Ovary (tissue), 9 donors: ENCODE data around the gene SCT. TPM values are rescaled to one million over a fixed set of nuclear protein-coding genes. Genes with fewer than 3 reads are reported as not detected.

Experiments used
- DNase-seq, 5 donors: peaks; one replicate each; pipeline ENCODE4 v3.0.0-alpha.2; 2019 to 2020
- H3K27ac ChIP-seq, 2 donors: fragments of 200-600 bp; one replicate each; pipeline versions ENCODE4 v1.5.1 to v1.8.0; 2019 to 2022
- H3K27me3 ChIP-seq: fragments of 200-600 bp; one replicate; pipeline ENCODE4 v1.8.0; 2022
- H3K36me3 ChIP-seq: fragments of 200-600 bp; sonication (generic); one replicate; pipeline ENCODE4 v1.5.1; 2019
- H3K4me1 ChIP-seq: one replicate; pipeline ENCODE4 v1.8.1; 2013; ENCODE audit warnings: mild to moderate bottlenecking, moderate library complexity; ENCODE audit not compliant: insufficient read depth
- H3K4me3 ChIP-seq: fragments of 200-600 bp; sonication (generic); one replicate; pipeline ENCODE4 v1.5.1; 2017
- H3K9me3 ChIP-seq, 2 donors: fragments of 200-600 bp in 1 of 2; sonication (generic) in 1 of 2; one replicate each; pipeline versions ENCODE4 v1.5.1 to v1.8.1; 2013 to 2019; ENCODE audit warnings: mild to moderate bottlenecking in 1 of 2, moderate library complexity in 1 of 2
- CTCF ChIP-seq, 3 donors: fragments of 450-650 bp in 2 of 3; fragments of 200-600 bp in 1 of 3; IDR thresholded peaks; one replicate each; pipeline versions ENCODE4 v1.5.1 to v1.8.0; 2016 to 2022; ENCODE audit warnings: antibody characterized with exemption in 3 of 3, mild to moderate bottlenecking in 1 of 3
- EP300 ChIP-seq: sonication (generic); formaldehyde crosslinking; IDR thresholded peaks from one replicate; pipeline ENCODE4 v1.6.1; 2017; ENCODE audit warnings: antibody characterized with exemption
- POLR2A ChIP-seq: fragments of 450-650 bp; IDR thresholded peaks from one replicate; pipeline ENCODE4 v1.6.1; 2017; ENCODE audit warnings: antibody characterized with exemption, mild to moderate bottlenecking, moderate library complexity
- WGBS, 3 donors: extraction: QIAGEN DNeasy Blood & Tissue Kit in 1 of 3; methylation state at CpG; one replicate each; pipeline versions ENCODE4 v1.1.5 to v1.1.7; 2013 to 2017; 5-methylcytosine and 5-hydroxymethylcytosine counted together
- intact Hi-C, 4 donors: fragments of 100-400 bp; cut with DNase I; formaldehyde crosslinking; loops; one replicate each; pipeline versions ENCODE4 v1.11.0 to v1.15.1; 2022 to 2023
- polyA plus RNA-seq, 2 donors: library from polyadenylated mRNA; stranded (reverse); fragments of 200-250 nt in 1 of 2; fragments of 350-450 nt in 1 of 2; fragmentation: Illumina TruSeq in 1 of 2; extraction: RNeasy Lipid Tissue Mini Kit (QIAGEN cat#74804) in 1 of 2; gene quantifications; one replicate each; pipeline ENCODE4 v1.2.3, GENCODE V29; 2013 to 2014
- total RNA-seq, 7 donors: library from RNA; depleted of rRNA in 2 of 7; stranded (reverse); fragments of >200 nt in 2 of 7; fragmentation: NEBNext Ultra II Directional in 3 of 7; extraction: Animal tissue kit (Norgen Biotek cat#: 25700) in 3 of 7; gene quantifications; one replicate each; pipeline versions ENCODE4 v1.1.0 to v1.2.4, GENCODE V29; 2016 to 2023
- donor health status: DM: no; HTN: no; CAD: no; lungs with moderate emphysema.
- donor health status: DM: no; HTN: no; CAD: no.
- donor health status: Bipolar disorder and iron deficiency.
- donor health status: DM: yes; HTN: yes; CAD: no.
- donor health status: DM: no; HTN: no; CAD: no.
- donor health status: DM: yes; HTN: yes; CAD: no.

SCT gene
- total and polyA plus RNA-seq, 9 donors, result 0.68 TPM; not detected in 8

- intact Hi-C loops, result no loop called here
- Histone ChIP-seq H3K27ac (no peak overlapping the region), H3K4me3 (no peak overlapping the region), H3K27me3 (no peaks in the 10 kb centered on the region), H3K9me3 (no peaks in the 10 kb centered on the region), H3K4me1 (peaks cover 6% of the 10 kb centered on the region), H3K36me3 (no peaks in the 10 kb centered on the region)
- 18 to 32% (median 31%) methylated on average over 11 to 15 of the region's 15 CpGs for WGBS, 3 donors
- TF ChIP-seq POLR2A (no peak), EP300 (no peak), CTCF (IDR thresholded peaks at IDR 0.05) (no peak)
- DNase-seq, result peak in 1 of 5 donors; percentile 25
Measured at GRCh38 chr11:665062-665703, 38.2 kb upstream of the SCT start.

GRCh38 chr11:662689-663274, 35.8 kb upstream of the SCT start:
- no peaks in the 10 kb centered on the region for H3K9me3 ChIP-seq
- H3K36me3 ChIP-seq, result no peaks in the 10 kb centered on the region
- intact Hi-C loops, result loop anchor here in 2 of 4 donors (5.0 kb wide), 1 partner anchor 65 kb away; no protein-coding TSS in a partner anchor
- no peak overlapping the region for H3K27ac ChIP-seq
- H3K27me3 ChIP-seq, result no peaks in the 10 kb centered on the region
- no peak overlapping the region for H3K4me3 ChIP-seq
- DNase-seq, result peak; percentile 68 to 87 (median 81)
- peaks cover 6% of the 10 kb centered on the region for H3K4me1 ChIP-seq
- 37 to 50% (median 40%) methylated on average over 15 of the region's 15 CpGs for WGBS, 3 donors
- peak; percentile 12 for TF ChIP-seq POLR2A
- no peak for TF ChIP-seq EP300
- TF ChIP-seq CTCF (IDR thresholded peaks at IDR 0.05), result peak; percentile 55 to 67 (median 67)

- no peaks in the 10 kb centered on the region for H3K9me3 ChIP-seq
- no peak overlapping the region for H3K27ac ChIP-seq
- no peak overlapping the region for H3K4me3 ChIP-seq
- TF ChIP-seq POLR2A, result no peak
- no peak for TF ChIP-seq EP300
- no peak for TF ChIP-seq CTCF (IDR thresholded peaks at IDR 0.05)
- H3K36me3 ChIP-seq, result no peaks in the 10 kb centered on the region
- H3K4me1 ChIP-seq, result peaks cover 4% of the 10 kb centered on the region
- DNase-seq, result no peak
- intact Hi-C loops, result loop anchor here in 3 of 4 donors (2.0 to 5.0 kb wide), 2 partner anchors 66 to 68 kb away; no protein-coding TSS in a partner anchor
- WGBS, 3 donors, result 78 to 83% (median 80%) methylated on average over 19 of the region's 19 CpGs
- no peaks in the 10 kb centered on the region for H3K27me3 ChIP-seq
Measured at GRCh38 chr11:660681-661444, 33.9 kb upstream of the SCT start.

GRCh38 chr11:660281-660680, 33.3 kb upstream of the SCT start:
- H3K4me1 ChIP-seq, result no peaks in the 10 kb centered on the region
- no peak for DNase-seq
- 79 to 88% (median 86%) methylated on average over 18 to 19 of the region's 19 CpGs for WGBS, 3 donors
- H3K4me3 ChIP-seq, result no peak overlapping the region
- H3K9me3 ChIP-seq, result no peaks in the 10 kb centered on the region
- no peak overlapping the region for H3K27ac ChIP-seq
- intact Hi-C loops, result loop anchor here in 3 of 4 donors (2.0 to 5.0 kb wide), 2 partner anchors 67 to 69 kb away; no protein-coding TSS in a partner anchor
- H3K27me3 ChIP-seq, result no peaks in the 10 kb centered on the region
- H3K36me3 ChIP-seq, result no peaks in the 10 kb centered on the region
- no peak for TF ChIP-seq EP300
- TF ChIP-seq CTCF (IDR thresholded peaks at IDR 0.05), result no peak
- no peak for TF ChIP-seq POLR2A
